Measurements from ENCODE around the gene IPCEF1.

IPCEF1 gene

GRCh38 chr6:154292855-154293519, 63.6 kb downstream of the IPCEF1 start:
- no peak for DNase-seq (ENCODE audit: low read depth in 2 of 2)

GRCh38 chr6:154292066-154292465, 64.5 kb downstream of the IPCEF1 start:
- no peak for DNase-seq (ENCODE audit: low read depth in 2 of 2)

- DNase-seq (ENCODE audit: low read depth in 2 of 2) = no peak
Observed at GRCh38 chr6:154289818-154290508, 66.6 kb downstream of the IPCEF1 start.

- no peak for DNase-seq (ENCODE audit: low read depth in 2 of 2)
Observed at GRCh38 chr6:154285826-154286225, 70.8 kb downstream of the IPCEF1 start.

GRCh38 chr6:154284313-154284853, 72.2 kb downstream of the IPCEF1 start:
- no peak for DNase-seq (ENCODE audit: low read depth in 2 of 2)

- no peak for DNase-seq (ENCODE audit: low read depth in 2 of 2)
Observed at GRCh38 chr6:154280521-154280920, 76.1 kb downstream of the IPCEF1 start.

- DNase-seq (ENCODE audit: low read depth in 2 of 2) = no peak
Observed at GRCh38 chr6:154277629-154278017, 79.0 kb downstream of the IPCEF1 start.

- DNase-seq (ENCODE audit: low read depth in 2 of 2) = no peak
Observed at GRCh38 chr6:154276810-154277628, 79.6 kb downstream of the IPCEF1 start.

GRCh38 chr6:154274168-154274567, 82.4 kb downstream of the IPCEF1 start:
- no peak for DNase-seq (ENCODE audit: low read depth in 2 of 2)

GRCh38 chr6:154268486-154268885, 88.1 kb downstream of the IPCEF1 start:
- no peak for DNase-seq (ENCODE audit: low read depth in 2 of 2)

- no peak for DNase-seq (ENCODE audit: low read depth in 2 of 2)
Observed at GRCh38 chr6:154267508-154268106, 89.0 kb downstream of the IPCEF1 start.

GRCh38 chr6:154266560-154267099, 90.0 kb downstream of the IPCEF1 start:
- no peak for DNase-seq (ENCODE audit: low read depth in 2 of 2)

GRCh38 chr6:154261688-154262397, 94.8 kb downstream of the IPCEF1 start:
- no peak for DNase-seq (ENCODE audit: low read depth in 2 of 2)

GRCh38 chr6:154258064-154258757, 98.4 kb downstream of the IPCEF1 start:
- no peak for DNase-seq (ENCODE audit: low read depth in 2 of 2)

GRCh38 chr6:154257067-154257466, 99.5 kb downstream of the IPCEF1 start:
- no peak for DNase-seq (ENCODE audit: low read depth in 2 of 2)

GRCh38 chr6:154252678-154253077, 103.9 kb downstream of the IPCEF1 start:
- DNase-seq (ENCODE audit: low read depth in 2 of 2) = no peak

GRCh38 chr6:154251116-154251515, 105.5 kb downstream of the IPCEF1 start:
- DNase-seq (ENCODE audit: low read depth in 2 of 2) = no peak

GRCh38 chr6:154249499-154250298, 106.9 kb downstream of the IPCEF1 start:
- no peak for DNase-seq (ENCODE audit: low read depth in 2 of 2)

- no peak for DNase-seq (ENCODE audit: low read depth in 2 of 2)
Observed at GRCh38 chr6:154247119-154247861, 109.3 kb downstream of the IPCEF1 start.
